ENCODE measurements around the gene CLDN5. TPM values are rescaled to one million over a fixed set of nuclear protein-coding genes. Genes with fewer than 3 reads are reported as not detected.

CLDN5 gene
- polyA plus RNA-seq (0.66 TPM in 1 of 2 replicates, not detected in the other), polyA minus RNA-seq (not detected in 2 replicates)

- H3K4me3 ChIP-seq (ENCODE audit: low read length), result peak within 1 kb of the TSS; percentile 67
- H3K27ac ChIP-seq (ENCODE audit: low read length), result no peak within 1 kb of the TSS
Measured at GRCh38 chr22:19524170-19525115, at the start of gene CLDN5. Gene CLDN5, minus strand, starts transcription at chr22:19524410. Its CDS starts 155 bp downstream, at chr22:19524255.

GRCh38 chr22:19571995-19572394 is 47.8 kb upstream of the CLDN5 start:
- Histone ChIP-seq H3K4me2 (ENCODE audit: low read length) (no peak overlapping the region), H3K4me3 (ENCODE audit: low read length) (no peak overlapping the region), H3K79me2 (replicated peaks; ENCODE audit: insufficient read depth, low read length) (no peaks in the 10 kb centered on the region), H3K9ac (ENCODE audit: low read length) (no peak overlapping the region), H3K36me3 (ENCODE audit: insufficient read depth, low read length) (no peaks in the 10 kb centered on the region), H3K9me3 (ENCODE audit: low read length) (no peaks in the 10 kb centered on the region), H3K27ac (ENCODE audit: low read length) (no peak overlapping the region), H2AFZ (ENCODE audit: low read depth, low read length) (no peak overlapping the region), H3K9me2 (ENCODE audit: insufficient read depth, low read length) (no peaks in the 10 kb centered on the region), H3F3A (ENCODE audit: insufficient read depth, low read length, poor library complexity, severe bottlenecking) (no peaks in the 10 kb centered on the region), H4K20me1 (ENCODE audit: insufficient read depth) (no peaks in the 10 kb centered on the region), H3K27me3 (ENCODE audit: insufficient read depth, low read depth, low read length) (no peaks in the 10 kb centered on the region)
- TF ChIP-seq POLR2AphosphoS5 (IDR thresholded peaks at IDR 0.05), result no peak
- no peak for TF ChIP-seq MXI1 (conservative IDR thresholded peaks at IDR 0.05; ENCODE audit: poor library complexity, severe bottlenecking)
- no peak for TF ChIP-seq SMC3 (conservative IDR thresholded peaks at IDR 0.05; ENCODE audit: poor library complexity)
- TF ChIP-seq REST (IDR thresholded peaks at IDR 0.05; ENCODE audit: borderline replicate concordance), result no peak
- no peak for TF ChIP-seq TAF1 (IDR thresholded peaks at IDR 0.05; ENCODE audit: low read depth)
- TF ChIP-seq EP300 (conservative IDR thresholded peaks at IDR 0.05; ENCODE audit: poor library complexity, severe bottlenecking), result no peak
- no peak for TF ChIP-seq CTCF (IDR thresholded peaks at IDR 0.05; ENCODE audit: poor library complexity, severe bottlenecking)
- no peak for TF ChIP-seq RAD21 (conservative IDR thresholded peaks at IDR 0.05)
- TF ChIP-seq EZH2 (IDR thresholded peaks at IDR 0.05; ENCODE audit: borderline replicate concordance, insufficient read depth, low read length, poor library complexity, severe bottlenecking), result no peak

More at GRCh38 chr22:19524170-19525115, at the start of gene CLDN5:
- no peaks in the 10 kb centered on the region for H3K9me3 ChIP-seq (ENCODE audit: low read length)
- no peaks in the 10 kb centered on the region for H3K36me3 ChIP-seq (ENCODE audit: insufficient read depth, low read length)
- no peaks in the 10 kb centered on the region for H3F3A ChIP-seq (ENCODE audit: insufficient read depth, low read length, poor library complexity, severe bottlenecking)
- no peaks in the 10 kb centered on the region for H3K79me2 ChIP-seq (replicated peaks; ENCODE audit: insufficient read depth, low read length)
- no peak within 1 kb of the TSS for H3K4me2 ChIP-seq (ENCODE audit: low read length)
- H3K27me3 ChIP-seq (ENCODE audit: insufficient read depth, low read depth, low read length), result peaks cover 45% of the 10 kb centered on the region
- no peaks in the 10 kb centered on the region for H4K20me1 ChIP-seq (ENCODE audit: insufficient read depth)
- H3K9me2 ChIP-seq (ENCODE audit: insufficient read depth, low read length), result no peaks in the 10 kb centered on the region
- no peak within 1 kb of the TSS for H3K9ac ChIP-seq (ENCODE audit: low read length)
- TF ChIP-seq EZH2 (IDR thresholded peaks at IDR 0.05; ENCODE audit: borderline replicate concordance, insufficient read depth, low read length, poor library complexity, severe bottlenecking), result peak; percentile 11
- no peak for TF ChIP-seq POLR2AphosphoS5 (IDR thresholded peaks at IDR 0.05)
- no peak for TF ChIP-seq TAF1 (IDR thresholded peaks at IDR 0.05; ENCODE audit: low read depth)
- TF ChIP-seq SMC3 (conservative IDR thresholded peaks at IDR 0.05; ENCODE audit: poor library complexity), result no peak
- peak within 1 kb of the TSS; percentile 2 for H2AFZ ChIP-seq (ENCODE audit: low read depth, low read length)
